GM11168 (cell line): ENCODE results near the gene TMEM233.

Experiments used
- in situ Hi-C: fragments of 300-500 bp; cut with MboI; formaldehyde crosslinking; loops from one replicate; pipeline ENCODE4 v1.12.0; 2022; ENCODE audit warnings: low sequenced_read_pairs; ENCODE audit not compliant: unreplicated experiment

TMEM233 gene

GRCh38 chr12:119593578-119594398 lies at the start of gene TMEM233:
TSS of gene TMEM233 (plus strand) at chr12:119593774. CDS start at chr12:119593849, 75 bp downstream.
- in situ Hi-C loops, result no loop called here

- in situ Hi-C loops, result no loop called here
These were observed 48.6 kb upstream of the TMEM233 start for GRCh38 chr12:119544765-119545625.

GRCh38 chr12:119546340-119546739 lies 47.2 kb upstream of the TMEM233 start:
- in situ Hi-C loops, result no loop called here

GRCh38 chr12:119547001-119547400 lies 46.6 kb upstream of the TMEM233 start:
- in situ Hi-C loops, result no loop called here

- in situ Hi-C loops, result no loop called here
These were observed 36.7 kb upstream of the TMEM233 start for GRCh38 chr12:119556854-119557253.

- in situ Hi-C loops, result no loop called here
These were observed 28.2 kb upstream of the TMEM233 start for GRCh38 chr12:119565404-119565803.

- in situ Hi-C loops, result no loop called here
These were observed 22.8 kb upstream of the TMEM233 start for GRCh38 chr12:119570771-119571170.

GRCh38 chr12:119573086-119573485 lies 20.5 kb upstream of the TMEM233 start:
- in situ Hi-C loops, result no loop called here

- in situ Hi-C loops, result no loop called here
These were observed 19.3 kb upstream of the TMEM233 start for GRCh38 chr12:119574255-119574654.

GRCh38 chr12:119576118-119576810 lies 17.3 kb upstream of the TMEM233 start:
- in situ Hi-C loops, result no loop called here

GRCh38 chr12:119576915-119577314 lies 16.7 kb upstream of the TMEM233 start:
- in situ Hi-C loops, result no loop called here

GRCh38 chr12:119578112-119578511 lies 15.5 kb upstream of the TMEM233 start:
- in situ Hi-C loops, result no loop called here

GRCh38 chr12:119589097-119589496 lies 4.5 kb upstream of the TMEM233 start:
- in situ Hi-C loops, result no loop called here

- in situ Hi-C loops, result no loop called here
These were observed 3.9 kb upstream of the TMEM233 start for GRCh38 chr12:119589634-119590033.

- in situ Hi-C loops, result no loop called here
These were observed 1.3 kb upstream of the TMEM233 start for GRCh38 chr12:119592232-119592631.

- in situ Hi-C loops, result no loop called here
These were observed 791 bp downstream of the TMEM233 start for GRCh38 chr12:119594399-119594730.

GRCh38 chr12:119594772-119595445 lies 1.3 kb downstream of the TMEM233 start:
- in situ Hi-C loops, result no loop called here

GRCh38 chr12:119598159-119598558 lies 4.6 kb downstream of the TMEM233 start:
- in situ Hi-C loops, result no loop called here

- in situ Hi-C loops, result no loop called here
These were observed 8.5 kb downstream of the TMEM233 start for GRCh38 chr12:119601877-119602733.
